Thoracic aorta (tissue), 2 donors: ENCODE results near the gene SPAG16. TPM values are rescaled to one million over a fixed set of nuclear protein-coding genes. Genes with fewer than 3 reads are reported as not detected.

ENCODE experiments used
- ATAC-seq: fragments of 150-250 bp; one replicate; pipeline ENCODE4 v1.8.0; 2017; ENCODE audit warnings: low read depth; ENCODE audit not compliant: insufficient number of reproducible peaks, low FRiP score
- DNase-seq: peaks from one replicate; pipeline ENCODE4 v3.0.0-alpha.2; 2020; ENCODE audit warnings: low spot score
- H3K27ac ChIP-seq, 2 donors: fragments of 200-600 bp; sonication (generic); 1 replicate in 1 of 2; 2 replicates in 1 of 2; pipeline ENCODE4 v1.5.1; 2016; ENCODE audit warnings: mild to moderate bottlenecking in 2 of 2, moderate library complexity in 2 of 2
- H3K27me3 ChIP-seq: fragments of 200-600 bp; sonication (generic); replicated peaks from 2 replicates; pipeline ENCODE4 v1.6.0; 2016; ENCODE audit warnings: mild to moderate bottlenecking; ENCODE audit not compliant: insufficient read depth
- H3K36me3 ChIP-seq: fragments of 200-600 bp; sonication (generic); one replicate; pipeline ENCODE4 v1.5.1; 2016
- H3K4me1 ChIP-seq, 2 donors: fragments of 200-600 bp; sonication (generic); 1 replicate in 1 of 2; 2 replicates in 1 of 2; pipeline versions ENCODE4 v1.5.1 to v1.6.0; 2016; ENCODE audit warnings: low read depth in 2 of 2, mild to moderate bottlenecking in 1 of 2; ENCODE audit not compliant: control insufficient read depth in 1 of 2
- H3K4me3 ChIP-seq: fragments of 200-600 bp; sonication (generic); 2 replicates; pipeline ENCODE4 v1.5.1; 2016; ENCODE audit warnings: mild to moderate bottlenecking
- H3K9me3 ChIP-seq: fragments of 200-600 bp; sonication (generic); 2 replicates; pipeline ENCODE4 v1.5.1; 2016
- total RNA-seq, 2 donors: library from RNA; depleted of rRNA; stranded (reverse); fragments of >200 nt; gene quantifications; one replicate each; pipeline versions ENCODE4 v1.1.0 to v1.2.3, GENCODE V29; 2016
- TF ChIP-seq, protein P1 (sequence below): fragments of 200-600 bp; sonication (generic); IDR thresholded peaks from one replicate; pipeline ENCODE4 v1.5.1; 2019; ENCODE audit warnings: antibody characterized with exemption

The SPAG16 gene
- total RNA-seq, 2 donors from 2014 or later = 7.4 to 26.3 TPM

DNA sequence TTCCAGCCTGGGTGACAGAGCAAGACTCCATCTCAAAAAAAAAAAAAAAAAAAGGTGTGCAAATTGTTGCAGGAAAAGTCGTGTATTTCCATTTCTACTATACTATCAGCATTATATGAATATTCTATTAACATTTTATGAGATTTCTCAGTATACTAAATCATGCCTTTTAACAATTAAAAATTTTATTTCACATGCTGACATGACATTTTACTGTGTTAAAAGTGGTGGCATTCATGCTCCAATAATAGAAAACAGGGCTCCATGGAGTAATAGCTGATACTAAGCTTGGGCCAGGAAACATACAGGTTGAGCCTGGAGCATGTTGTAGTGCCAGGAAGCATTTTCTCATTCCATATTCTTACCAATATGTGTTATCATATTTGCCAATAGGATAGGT is 141.4 kb downstream of the SPAG16 start:
- ATAC-seq = no peak
- H3K4me1 ChIP-seq = no peaks in the 10 kb centered on the region
- no peak for DNase-seq
- H3K36me3 ChIP-seq = no peaks in the 10 kb centered on the region
- H3K9me3 ChIP-seq = peaks cover 10% of the 10 kb centered on the region
- TF ChIP-seq, protein P1, sequence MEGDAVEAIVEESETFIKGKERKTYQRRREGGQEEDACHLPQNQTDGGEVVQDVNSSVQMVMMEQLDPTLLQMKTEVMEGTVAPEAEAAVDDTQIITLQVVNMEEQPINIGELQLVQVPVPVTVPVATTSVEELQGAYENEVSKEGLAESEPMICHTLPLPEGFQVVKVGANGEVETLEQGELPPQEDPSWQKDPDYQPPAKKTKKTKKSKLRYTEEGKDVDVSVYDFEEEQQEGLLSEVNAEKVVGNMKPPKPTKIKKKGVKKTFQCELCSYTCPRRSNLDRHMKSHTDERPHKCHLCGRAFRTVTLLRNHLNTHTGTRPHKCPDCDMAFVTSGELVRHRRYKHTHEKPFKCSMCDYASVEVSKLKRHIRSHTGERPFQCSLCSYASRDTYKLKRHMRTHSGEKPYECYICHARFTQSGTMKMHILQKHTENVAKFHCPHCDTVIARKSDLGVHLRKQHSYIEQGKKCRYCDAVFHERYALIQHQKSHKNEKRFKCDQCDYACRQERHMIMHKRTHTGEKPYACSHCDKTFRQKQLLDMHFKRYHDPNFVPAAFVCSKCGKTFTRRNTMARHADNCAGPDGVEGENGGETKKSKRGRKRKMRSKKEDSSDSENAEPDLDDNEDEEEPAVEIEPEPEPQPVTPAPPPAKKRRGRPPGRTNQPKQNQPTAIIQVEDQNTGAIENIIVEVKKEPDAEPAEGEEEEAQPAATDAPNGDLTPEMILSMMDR = no peak
- H3K27ac ChIP-seq = no peak overlapping the region
- H3K27me3 ChIP-seq = no peaks in the 10 kb centered on the region
- no peak overlapping the region for H3K4me3 ChIP-seq

DNA sequence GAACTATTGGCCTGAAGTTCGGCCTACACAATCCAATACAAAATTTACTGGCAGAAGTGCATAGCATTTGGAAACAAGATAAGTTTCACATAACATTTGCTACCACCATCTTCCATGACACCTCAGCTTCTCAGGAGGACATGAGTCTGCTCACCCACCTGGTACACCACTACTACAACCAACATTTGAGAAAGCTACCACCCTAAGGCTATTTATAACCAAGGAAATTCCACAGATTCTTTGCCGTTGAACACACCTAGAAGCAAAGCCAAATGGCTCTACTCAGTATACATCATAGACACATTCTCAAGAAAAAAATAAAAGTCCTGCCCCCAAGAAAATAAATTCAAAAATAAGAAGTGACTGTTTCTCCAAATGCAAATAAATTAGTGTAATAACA is 145.3 kb downstream of the SPAG16 start:
- Histone ChIP-seq H3K27ac (no peak overlapping the region), H3K9me3 (peaks cover 18% of the 10 kb centered on the region), H3K27me3 (no peaks in the 10 kb centered on the region), H3K36me3 (no peaks in the 10 kb centered on the region), H3K4me3 (no peak overlapping the region), H3K4me1 (no peaks in the 10 kb centered on the region)
- ATAC-seq (no peak), DNase-seq (no peak)
- TF ChIP-seq, protein P1 = no peak

DNA sequence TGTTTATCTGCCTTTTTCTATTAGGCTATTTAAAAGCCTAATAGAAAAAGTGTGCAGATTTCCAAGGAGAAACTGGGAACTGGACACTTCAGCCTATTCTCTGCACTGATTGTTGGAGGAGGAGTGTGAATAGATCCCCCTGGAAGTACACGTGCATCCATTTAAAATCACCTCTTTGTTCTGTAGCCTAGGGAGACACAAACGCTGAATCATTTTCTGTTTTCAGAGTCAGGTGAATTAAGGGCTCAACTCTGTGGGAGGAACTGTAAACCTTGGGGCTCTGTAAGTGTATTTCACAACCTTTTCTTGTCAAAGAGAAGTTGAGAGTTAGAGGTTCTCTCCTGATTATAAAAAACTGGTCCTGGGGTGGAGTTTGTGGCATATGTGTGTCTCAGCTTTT is 159.7 kb downstream of the SPAG16 start:
- TF ChIP-seq, protein P1 = no peak
- Histone ChIP-seq H3K27ac (no peak overlapping the region), H3K9me3 (peaks cover 3% of the 10 kb centered on the region), H3K27me3 (no peaks in the 10 kb centered on the region), H3K36me3 (no peaks in the 10 kb centered on the region), H3K4me1 (no peaks in the 10 kb centered on the region), H3K4me3 (no peak overlapping the region)
- ATAC-seq = no peak
- no peak for DNase-seq

DNA sequence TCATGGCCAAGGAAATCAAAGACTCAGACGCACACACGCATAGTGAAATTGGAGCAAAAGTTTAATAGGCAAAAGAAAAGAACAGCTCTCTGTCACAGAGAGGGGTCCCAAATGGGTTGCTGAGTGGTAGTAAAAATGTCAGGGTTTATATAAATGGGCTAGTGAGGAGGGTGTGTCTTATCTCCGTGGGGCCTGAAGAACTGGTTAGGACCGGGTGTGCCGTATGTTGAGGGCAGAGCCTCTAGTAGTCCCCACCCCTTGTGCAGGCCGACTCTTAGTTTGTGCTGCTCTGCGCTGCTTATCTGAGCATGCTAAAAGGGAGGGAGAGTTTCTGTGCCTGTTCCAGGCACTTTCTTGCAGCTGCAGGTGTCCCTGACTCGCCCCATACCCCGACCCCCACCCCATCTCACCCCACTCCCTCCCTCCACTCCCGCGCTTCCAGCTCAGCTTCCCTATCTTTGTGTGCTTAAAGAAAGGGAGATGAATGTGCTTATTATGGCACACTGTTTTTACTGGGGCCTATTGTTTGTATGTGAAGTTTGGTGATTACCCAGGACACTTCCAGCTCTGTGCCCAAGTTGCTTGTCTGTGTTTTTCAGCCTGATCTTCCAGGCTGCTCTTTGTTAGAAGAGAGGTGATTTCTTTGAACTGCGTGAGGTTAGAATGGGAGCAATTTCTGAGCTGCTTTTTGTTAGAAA is 167.4 kb downstream of the SPAG16 start:
- DNase-seq (no peak), ATAC-seq (no peak)
- Histone ChIP-seq H3K9me3 (no peaks in the 10 kb centered on the region), H3K36me3 (no peaks in the 10 kb centered on the region), H3K27me3 (no peaks in the 10 kb centered on the region), H3K4me1 (no peaks in the 10 kb centered on the region), H3K4me3 (no peak overlapping the region), H3K27ac (no peak overlapping the region)
- TF ChIP-seq, protein P1 = no peak

DNA sequence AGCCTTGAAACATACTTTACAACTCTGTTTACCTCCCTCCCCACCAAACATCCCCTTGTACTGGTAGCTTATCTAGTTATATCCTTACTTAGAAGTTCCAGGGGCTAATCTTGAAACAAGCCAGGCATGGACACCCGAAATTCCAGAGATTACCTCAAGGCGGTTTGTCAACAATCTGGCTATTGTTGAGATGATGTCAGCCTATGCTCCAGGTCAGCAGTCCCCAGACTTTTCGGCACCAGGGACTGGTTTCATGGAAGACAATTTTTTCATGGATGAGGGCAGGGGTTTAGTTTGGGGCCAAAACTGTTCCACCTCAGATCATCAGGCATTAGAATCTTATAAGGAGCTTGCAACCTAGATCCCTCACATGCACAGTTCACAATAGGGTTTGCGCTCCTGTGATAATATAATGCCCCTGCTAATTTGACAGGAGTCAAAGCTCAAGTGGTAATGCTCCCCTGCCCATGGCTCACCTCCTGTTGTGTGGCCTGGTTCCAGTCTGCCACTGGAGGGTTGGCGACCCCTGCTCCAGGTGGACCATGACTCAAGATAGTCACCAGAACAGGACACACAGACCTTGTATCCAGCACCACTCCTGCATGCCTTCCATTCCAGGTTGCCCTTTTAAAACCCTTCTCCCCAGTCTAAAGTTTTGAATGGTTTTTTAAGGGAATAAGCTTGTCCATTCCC is 171.2 kb downstream of the SPAG16 start:
- ATAC-seq (no peak), DNase-seq (no peak)
- H3K4me3 ChIP-seq = no peak overlapping the region
- TF ChIP-seq, protein P1 = no peak
- no peaks in the 10 kb centered on the region for H3K9me3 ChIP-seq
- H3K27me3 ChIP-seq = no peaks in the 10 kb centered on the region
- H3K27ac ChIP-seq = no peak overlapping the region
- no peaks in the 10 kb centered on the region for H3K4me1 ChIP-seq
- no peaks in the 10 kb centered on the region for H3K36me3 ChIP-seq
